Stimulated activated naive CD4-positive, alpha-beta T cell (primary cell): Measurements from ENCODE around the gene SLC19A1.

Source experiments
- DNase-seq, 6 experiments: peaks; one replicate each; lab custom pipeline; 2025; lab: John Stamatoyannopoulos, UW

The SLC19A1 gene

GRCh38 chr21:45466330-45467220, 75.7 kb downstream of the SLC19A1 start:
- no peak for DNase-seq

DNA sequence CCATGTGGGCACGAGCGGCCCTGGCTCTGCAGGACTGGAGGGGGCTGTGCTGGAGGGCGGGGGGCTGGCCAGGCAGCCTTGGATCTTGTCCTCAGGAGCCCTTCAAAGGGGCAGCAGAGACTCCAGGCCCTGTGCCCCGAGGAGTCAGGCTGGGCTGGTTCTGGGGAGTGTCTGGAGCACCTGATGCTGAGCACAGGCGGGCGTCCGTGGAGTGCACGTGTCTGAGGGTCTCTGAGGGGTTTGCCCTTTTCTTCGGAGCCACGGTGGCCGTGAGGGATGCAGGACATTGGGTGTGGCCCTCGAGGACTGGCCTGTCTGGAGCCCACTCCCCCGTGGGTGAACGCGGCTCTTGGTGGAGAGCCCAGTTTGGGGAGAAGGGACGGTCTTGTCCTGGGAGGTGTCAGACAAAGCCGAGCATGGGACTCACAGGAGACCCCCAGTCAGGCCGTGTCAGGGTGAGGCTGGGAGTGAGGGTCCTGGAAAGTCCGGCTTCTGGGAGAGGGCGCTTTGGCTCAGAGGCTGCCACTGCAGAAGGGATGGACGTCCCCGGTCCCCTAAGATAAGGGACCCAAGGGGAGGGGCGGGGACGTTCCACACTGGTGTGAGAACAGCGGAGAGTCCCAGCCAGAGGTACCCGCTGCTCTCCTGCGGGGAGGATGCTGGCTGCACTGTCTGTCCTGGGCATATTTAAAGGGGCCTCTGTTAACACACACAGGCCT, 76.5 kb downstream of the SLC19A1 start:
- no peak for DNase-seq

GRCh38 chr21:45465105-45465504, 77.1 kb downstream of the SLC19A1 start:
- no peak for DNase-seq

- no peak for DNase-seq
Observed at GRCh38 chr21:45464309-45464708, 77.9 kb downstream of the SLC19A1 start.

DNA sequence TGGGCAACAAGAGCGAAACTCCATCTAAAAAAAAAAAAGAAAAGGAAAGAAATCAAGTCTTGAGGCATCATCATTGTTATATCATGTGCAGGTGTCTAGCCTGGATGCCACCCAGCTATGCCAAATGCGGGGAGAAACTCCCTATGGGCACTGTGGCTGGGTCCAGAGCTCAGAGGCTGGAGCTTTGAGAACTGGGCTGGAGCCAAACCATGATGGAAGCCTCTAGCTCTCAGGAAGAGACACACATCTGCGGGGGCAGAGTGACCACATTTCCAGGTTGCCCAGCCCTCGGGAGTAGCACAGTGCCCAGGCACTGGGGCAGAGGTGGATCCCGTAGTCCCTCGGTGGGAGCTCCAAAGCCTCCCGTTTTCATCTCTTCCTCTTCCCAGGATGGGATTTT, 78.4 kb downstream of the SLC19A1 start:
- no peak for DNase-seq

GRCh38 chr21:45461806-45462341, 80.4 kb downstream of the SLC19A1 start:
- DNase-seq = no peak

- no peak for DNase-seq
Observed at GRCh38 chr21:45461369-45461750, 80.9 kb downstream of the SLC19A1 start.

DNA sequence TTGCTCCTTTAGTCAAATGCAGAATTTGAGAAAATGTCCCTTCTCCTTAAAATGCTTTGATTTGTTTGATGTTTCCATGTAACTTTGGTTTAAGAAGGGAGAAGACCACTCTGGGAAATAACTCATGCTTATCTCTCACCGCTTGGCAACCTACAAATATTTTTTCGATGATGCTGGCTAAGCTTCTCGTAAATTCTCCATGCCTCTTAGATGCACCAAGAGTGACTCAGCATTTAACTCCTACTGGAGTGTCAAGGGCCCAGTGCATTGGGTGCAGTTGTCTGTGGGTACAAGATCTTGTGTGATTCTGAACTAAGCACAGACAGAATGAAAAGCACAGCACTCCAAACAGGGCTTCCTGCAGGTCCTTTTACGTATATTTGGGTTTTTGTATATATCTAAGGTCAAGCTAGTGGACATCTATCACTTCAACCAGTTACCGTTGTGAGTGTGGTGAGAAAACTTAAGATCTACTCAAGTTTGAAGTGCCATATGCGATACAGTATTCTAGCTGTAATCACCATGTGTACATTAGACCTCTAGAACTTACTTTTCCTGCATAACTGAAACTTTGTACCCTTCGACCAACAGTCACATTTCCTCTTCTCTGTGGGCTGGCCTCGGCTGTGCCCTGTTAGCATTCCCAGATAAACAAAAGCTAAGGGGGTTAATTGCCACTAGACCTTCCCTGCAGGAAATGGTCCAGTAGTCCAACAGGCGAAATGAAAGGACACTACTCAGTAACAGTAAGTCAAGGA, 81.5 kb downstream of the SLC19A1 start:
- no peak for DNase-seq

- DNase-seq = no peak
Observed at GRCh38 chr21:45460011-45460565, 82.2 kb downstream of the SLC19A1 start.

- no peak for DNase-seq
Observed at GRCh38 chr21:45459171-45460010, 82.8 kb downstream of the SLC19A1 start.

GRCh38 chr21:45458281-45459170, 83.7 kb downstream of the SLC19A1 start:
- no peak for DNase-seq

DNA sequence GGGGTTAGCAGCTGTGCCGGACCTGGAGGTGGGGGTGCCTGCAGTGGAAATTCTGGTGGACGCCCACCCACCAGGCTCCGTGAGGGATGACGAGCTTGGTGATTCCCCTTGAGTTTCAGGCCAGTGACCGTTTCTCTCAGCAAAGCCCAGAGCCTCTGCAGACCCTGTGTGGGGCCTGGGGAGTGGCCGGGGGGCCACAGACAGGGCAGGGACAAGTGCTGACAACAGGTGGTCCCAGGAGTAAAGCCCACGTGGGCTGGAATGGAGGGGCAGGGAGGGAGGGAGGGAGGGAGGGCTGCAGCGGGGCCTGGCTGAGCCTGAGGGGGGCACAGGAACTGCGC, 84.4 kb downstream of the SLC19A1 start:
- no peak for DNase-seq

GRCh38 chr21:45457161-45457831, 84.9 kb downstream of the SLC19A1 start:
- DNase-seq = no peak

DNA sequence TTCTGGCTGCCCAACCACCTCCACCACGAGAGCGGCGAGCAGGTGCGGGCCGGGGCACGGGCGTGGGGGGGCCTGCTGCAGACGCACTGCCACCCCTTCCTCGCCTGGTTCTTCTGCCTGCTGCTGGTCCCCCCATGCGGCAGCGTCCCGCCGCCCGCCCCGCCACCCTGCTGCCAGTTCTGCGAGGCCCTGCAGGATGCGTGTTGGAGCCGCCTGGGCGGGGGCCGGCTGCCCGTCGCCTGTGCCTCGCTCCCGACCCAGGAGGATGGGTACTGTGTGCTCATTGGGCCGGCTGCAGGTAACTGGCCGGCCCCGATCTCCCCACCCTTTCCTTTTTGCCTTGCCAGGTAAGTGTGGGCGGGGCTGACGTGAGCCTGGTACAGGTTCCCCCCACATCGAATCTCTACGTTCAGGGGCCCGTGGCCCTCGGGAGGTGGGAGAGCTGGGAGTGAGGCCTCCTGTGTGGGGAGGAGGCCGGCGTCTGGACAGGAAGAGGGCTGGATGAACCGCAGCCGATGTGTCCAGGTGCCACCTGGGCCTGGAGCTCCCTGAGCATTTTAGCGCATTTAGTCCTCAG, 85.6 kb downstream of the SLC19A1 start:
- DNase-seq = no peak

DNA sequence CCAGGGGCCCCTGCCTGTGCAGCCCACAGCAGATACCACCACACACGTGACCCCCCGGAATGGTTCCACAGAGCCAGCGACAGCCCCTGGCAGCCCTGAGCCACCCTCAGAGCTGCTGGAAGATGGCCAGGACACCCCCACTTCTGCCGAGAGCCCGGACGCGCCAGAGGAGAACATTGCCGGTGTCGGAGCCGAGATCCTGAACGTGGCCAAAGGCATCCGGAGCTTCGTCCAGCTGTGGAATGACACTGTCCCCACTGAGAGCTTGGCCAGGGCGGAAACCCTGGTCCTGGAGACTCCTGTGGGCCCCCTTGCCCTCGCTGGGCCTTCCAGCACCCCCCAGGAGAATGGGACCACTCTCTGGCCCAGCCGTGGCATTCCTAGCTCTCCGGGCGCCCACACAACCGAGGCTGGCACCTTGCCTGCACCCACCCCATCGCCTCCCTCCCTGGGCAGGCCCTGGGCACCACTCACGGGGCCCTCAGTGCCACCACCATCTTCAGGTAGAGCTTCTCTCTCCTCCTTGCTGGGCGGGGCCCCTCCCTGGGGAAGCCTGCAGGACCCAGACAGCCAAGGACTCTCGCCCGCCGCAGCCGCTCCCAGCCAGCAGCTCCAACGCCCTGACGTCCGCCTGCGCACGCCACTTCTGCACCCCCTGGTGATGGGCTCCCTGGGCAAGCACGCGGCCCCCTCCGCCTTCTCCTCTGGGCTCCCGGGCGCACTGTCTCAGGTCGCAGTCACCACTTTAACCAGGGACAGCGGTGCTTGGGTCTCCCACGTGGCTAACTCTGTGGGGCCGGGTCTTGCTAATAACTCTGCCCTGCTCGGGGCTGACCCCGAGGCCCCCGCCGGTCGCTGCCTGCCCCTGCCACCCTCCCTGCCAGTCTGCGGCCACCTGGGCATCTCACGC, 86.3 kb downstream of the SLC19A1 start:
- DNase-seq = no peak

DNA sequence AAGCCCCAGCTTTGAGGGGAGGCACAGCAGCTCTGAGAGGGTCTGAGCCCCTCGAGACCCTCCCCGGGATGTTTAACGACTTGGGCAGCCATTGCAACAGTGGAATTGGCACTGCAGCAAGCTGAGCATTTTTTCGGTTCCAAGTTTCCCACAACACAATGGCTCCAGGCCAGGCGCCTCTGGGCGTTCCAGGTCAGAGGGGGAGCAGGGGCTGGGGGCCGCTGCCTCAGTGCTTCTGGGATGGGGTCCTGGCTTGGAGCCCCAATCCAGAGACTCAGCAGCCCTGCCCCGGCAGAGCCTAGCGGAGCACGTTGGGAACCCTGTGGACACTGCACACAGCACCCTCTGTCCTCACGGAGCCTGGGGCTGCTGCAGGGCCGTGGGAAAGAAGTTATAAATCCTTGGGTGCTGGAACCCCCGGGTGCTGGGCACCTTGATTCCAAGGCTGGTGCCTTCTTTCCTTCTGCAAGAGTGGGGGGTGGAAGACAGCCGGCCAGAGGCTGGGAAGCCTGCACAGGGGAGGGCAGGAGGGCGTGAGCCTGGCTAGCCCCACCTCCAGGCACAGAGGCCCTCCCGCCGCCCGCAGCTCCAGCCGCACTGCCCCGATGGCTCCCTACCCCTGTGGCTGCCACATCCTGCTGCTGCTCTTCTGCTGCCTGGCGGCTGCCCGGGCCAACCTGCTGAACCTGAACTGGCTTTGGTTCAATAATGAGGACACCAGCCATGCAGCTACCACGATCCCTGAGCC, 87.1 kb downstream of the SLC19A1 start:
- no peak for DNase-seq
